Calu3 (cell line): ENCODE measurements around the gene PRKAG2. TPM values are rescaled to one million over a fixed set of nuclear protein-coding genes. Genes with fewer than 3 reads are reported as not detected.

Experiments
- BruUV-seq: library from RNA; stranded (reverse); fragments of 400-500 nt; replicated peaks from 2 replicates; lab custom pipeline; 2021; lab: Mats Ljungman, UMichigan
- CTCF ChIA-PET: fragments of 300-600 bp; sonication (Branson Sonifier 250); formaldehyde crosslinking; loops from one replicate; lab custom pipeline; 2022; ENCODE audit warnings: antibody characterized with exemption; lab: Charles Lee
- DNase-seq: peaks from one replicate; pipeline ENCODE4 v3.0.0; 2022
- H3K27ac Mint-ChIP-seq: one replicate; pipeline ENCODE4 v1.8.0; 2022; ENCODE audit warnings: mixed read lengths; ENCODE audit not compliant: unreplicated experiment
- H3K27me3 Mint-ChIP-seq: one replicate; pipeline ENCODE4 v1.8.0; 2022; ENCODE audit warnings: mixed read lengths; ENCODE audit not compliant: unreplicated experiment
- H3K36me3 Mint-ChIP-seq: one replicate; pipeline ENCODE4 v1.8.0; 2022; ENCODE audit warnings: mild to moderate bottlenecking, moderate library complexity, mixed read lengths; ENCODE audit not compliant: insufficient read depth, unreplicated experiment
- H3K4me1 Mint-ChIP-seq: one replicate; pipeline ENCODE4 v1.8.0; 2022; ENCODE audit warnings: mild to moderate bottlenecking, low read depth, mixed read lengths; ENCODE audit not compliant: unreplicated experiment
- H3K4me3 Mint-ChIP-seq: one replicate; pipeline ENCODE4 v1.8.0; 2022; ENCODE audit warnings: mild to moderate bottlenecking, low read depth, moderate library complexity, mixed read lengths; ENCODE audit not compliant: unreplicated experiment
- H3K9me3 Mint-ChIP-seq: one replicate; pipeline ENCODE4 v1.8.0; 2022; ENCODE audit warnings: low read depth, mixed read lengths; ENCODE audit not compliant: unreplicated experiment
- intact Hi-C: fragments of 100-400 bp; cut with micrococcal nuclease; formaldehyde crosslinking; loops from one replicate; pipeline ENCODE4 v1.10.0; 2022; ENCODE audit not compliant: unreplicated experiment
- total RNA-seq: library from RNA; stranded (reverse); gene quantifications from 2 replicates; pipeline ENCODE4 v1.2.3, GENCODE V29; 2022
- TF ChIP-seq, protein P1 (sequence below): fragments of 200-600 bp; IDR thresholded peaks from one replicate; pipeline ENCODE4 v1.8.0; 2022; ENCODE audit warnings: antibody characterized with exemption; ENCODE audit not compliant: unreplicated experiment

Gene PRKAG2
- total RNA-seq, 1 experiment from 2014 or later, result 22.4 TPM

DNA sequence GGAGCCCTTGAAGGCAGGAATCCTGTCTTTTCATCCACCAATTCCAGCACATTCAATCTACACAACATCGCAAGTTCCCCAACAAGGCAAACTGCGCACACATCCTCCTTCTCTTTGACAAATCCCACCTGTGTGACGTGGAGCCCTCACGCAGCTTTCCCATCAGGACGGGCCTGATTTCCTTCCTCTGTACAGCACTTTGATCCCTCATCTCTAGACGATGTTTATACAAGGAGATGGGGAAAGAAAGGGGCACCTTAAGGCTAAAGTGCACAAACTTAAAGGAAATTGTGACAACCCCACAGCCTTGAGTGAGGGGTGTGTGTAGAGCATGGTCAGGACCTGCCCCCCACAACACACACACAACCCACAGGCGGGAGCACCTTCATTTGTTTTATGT is 97.2 kb downstream of the PRKAG2 start:
- CTCF ChIA-PET, result no interaction called here
- Mint-ChIP-seq H3K36me3 (no peaks in the 10 kb centered on the region), H3K4me1 (no peaks in the 10 kb centered on the region), H3K4me3 (no peak overlapping the region), H3K27ac (no peak overlapping the region), H3K27me3 (peaks cover 41% of the 10 kb centered on the region), H3K9me3 (no peaks in the 10 kb centered on the region)
- TF ChIP-seq, protein P1, sequence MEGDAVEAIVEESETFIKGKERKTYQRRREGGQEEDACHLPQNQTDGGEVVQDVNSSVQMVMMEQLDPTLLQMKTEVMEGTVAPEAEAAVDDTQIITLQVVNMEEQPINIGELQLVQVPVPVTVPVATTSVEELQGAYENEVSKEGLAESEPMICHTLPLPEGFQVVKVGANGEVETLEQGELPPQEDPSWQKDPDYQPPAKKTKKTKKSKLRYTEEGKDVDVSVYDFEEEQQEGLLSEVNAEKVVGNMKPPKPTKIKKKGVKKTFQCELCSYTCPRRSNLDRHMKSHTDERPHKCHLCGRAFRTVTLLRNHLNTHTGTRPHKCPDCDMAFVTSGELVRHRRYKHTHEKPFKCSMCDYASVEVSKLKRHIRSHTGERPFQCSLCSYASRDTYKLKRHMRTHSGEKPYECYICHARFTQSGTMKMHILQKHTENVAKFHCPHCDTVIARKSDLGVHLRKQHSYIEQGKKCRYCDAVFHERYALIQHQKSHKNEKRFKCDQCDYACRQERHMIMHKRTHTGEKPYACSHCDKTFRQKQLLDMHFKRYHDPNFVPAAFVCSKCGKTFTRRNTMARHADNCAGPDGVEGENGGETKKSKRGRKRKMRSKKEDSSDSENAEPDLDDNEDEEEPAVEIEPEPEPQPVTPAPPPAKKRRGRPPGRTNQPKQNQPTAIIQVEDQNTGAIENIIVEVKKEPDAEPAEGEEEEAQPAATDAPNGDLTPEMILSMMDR, result no peak
- no peak for DNase-seq
- BruUV-seq, result no TSS peak
- intact Hi-C loops, result no loop called here

DNA sequence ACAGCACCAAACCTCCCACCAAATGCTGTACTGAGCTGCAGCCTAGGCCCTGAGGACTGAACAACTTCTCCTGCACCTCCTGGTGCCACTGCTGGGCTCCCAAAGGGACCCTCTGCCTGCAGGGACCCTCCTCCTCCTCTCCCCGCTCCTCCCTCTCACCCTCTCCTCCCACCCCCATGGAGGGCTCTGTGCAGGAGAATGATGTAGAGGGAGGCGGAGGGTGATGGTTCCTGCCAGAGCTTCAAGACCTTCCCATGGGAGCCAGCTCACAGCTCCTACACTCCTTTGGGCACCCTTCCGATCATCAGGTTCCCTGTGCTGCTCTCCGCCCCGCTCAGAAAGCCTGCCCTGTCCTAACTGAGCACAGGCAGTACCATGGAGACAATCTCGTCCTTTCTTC is 97.7 kb downstream of the PRKAG2 start:
- Mint-ChIP-seq H3K36me3 (no peaks in the 10 kb centered on the region), H3K27me3 (peaks cover 45% of the 10 kb centered on the region), H3K27ac (no peak overlapping the region), H3K4me3 (no peak overlapping the region), H3K4me1 (no peaks in the 10 kb centered on the region), H3K9me3 (no peaks in the 10 kb centered on the region)
- CTCF ChIA-PET, result no interaction called here
- no TSS peak for BruUV-seq
- TF ChIP-seq, protein P1, result no peak
- intact Hi-C loops, result no loop called here
- no peak for DNase-seq

GRCh38 chr7:151777908-151778670 is 98.8 kb downstream of the PRKAG2 start:
- Mint-ChIP-seq H3K4me1 (no peaks in the 10 kb centered on the region), H3K9me3 (no peaks in the 10 kb centered on the region), H3K27ac (no peak overlapping the region), H3K4me3 (no peak overlapping the region), H3K27me3 (peaks cover 57% of the 10 kb centered on the region), H3K36me3 (no peaks in the 10 kb centered on the region)
- intact Hi-C loops, result no loop called here
- CTCF ChIA-PET, result no interaction called here
- BruUV-seq, result no TSS peak
- TF ChIP-seq, protein P1, result no peak
- no peak for DNase-seq

- H3K9me3 Mint-ChIP-seq, result no peaks in the 10 kb centered on the region
- intact Hi-C loops, result no loop called here
- H3K36me3 Mint-ChIP-seq, result no peaks in the 10 kb centered on the region
- CTCF ChIA-PET, result no interaction called here
- H3K27ac Mint-ChIP-seq, result no peak overlapping the region
- peaks cover 63% of the 10 kb centered on the region for H3K27me3 Mint-ChIP-seq
- DNase-seq, result no peak
- no TSS peak for BruUV-seq
- no peaks in the 10 kb centered on the region for H3K4me1 Mint-ChIP-seq
- TF ChIP-seq, protein P1, result no peak
- no peak overlapping the region for H3K4me3 Mint-ChIP-seq
Observed at GRCh38 chr7:151777495-151777880, 99.4 kb downstream of the PRKAG2 start.
